ENCODE results near the gene RNF167. TPM values are rescaled to one million over a fixed set of nuclear protein-coding genes. Genes with fewer than 3 reads are reported as not detected.

RNF167 gene
- total and polyA plus RNA-seq, 2 of the 13 experiments (the other 11 are each of a cell fraction or from before 2014, with no cell fraction given), result 44.1 to 45.4 TPM

DNA sequence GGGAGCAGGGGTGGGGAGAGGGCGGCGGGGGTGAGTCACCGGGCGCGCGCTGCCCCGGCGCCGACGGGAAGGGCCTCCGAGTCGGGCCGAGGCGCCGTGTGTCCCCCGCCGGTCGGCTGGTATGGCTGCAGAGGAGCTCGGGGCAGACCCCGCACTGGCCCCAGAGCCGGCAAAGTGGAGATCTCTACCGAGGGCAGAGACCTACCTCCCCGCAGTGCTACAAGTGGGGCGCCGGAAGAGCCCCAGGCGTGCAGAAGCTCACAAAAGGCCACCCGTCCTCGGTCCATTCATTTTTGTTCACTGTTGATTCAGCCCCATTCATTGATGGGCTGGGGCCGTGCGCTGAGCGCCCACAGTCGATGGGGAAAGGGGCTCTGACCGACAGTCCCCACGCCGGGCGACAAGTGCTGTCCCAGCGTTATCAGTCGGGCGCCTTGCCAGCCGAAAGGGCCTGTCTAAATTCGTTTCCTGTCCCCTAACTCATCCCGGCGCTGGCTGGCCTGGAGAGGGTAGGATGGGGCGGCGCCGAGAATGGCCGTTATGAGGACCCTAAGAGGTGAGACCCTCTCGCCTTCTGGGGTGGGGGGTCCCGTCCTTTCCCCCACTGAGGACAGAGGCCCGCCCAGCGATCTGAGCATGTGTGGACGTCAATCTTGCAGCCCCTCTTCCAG, 10.1 kb downstream of the RNF167 start (continued):
- TF ChIP-seq, protein P1, sequence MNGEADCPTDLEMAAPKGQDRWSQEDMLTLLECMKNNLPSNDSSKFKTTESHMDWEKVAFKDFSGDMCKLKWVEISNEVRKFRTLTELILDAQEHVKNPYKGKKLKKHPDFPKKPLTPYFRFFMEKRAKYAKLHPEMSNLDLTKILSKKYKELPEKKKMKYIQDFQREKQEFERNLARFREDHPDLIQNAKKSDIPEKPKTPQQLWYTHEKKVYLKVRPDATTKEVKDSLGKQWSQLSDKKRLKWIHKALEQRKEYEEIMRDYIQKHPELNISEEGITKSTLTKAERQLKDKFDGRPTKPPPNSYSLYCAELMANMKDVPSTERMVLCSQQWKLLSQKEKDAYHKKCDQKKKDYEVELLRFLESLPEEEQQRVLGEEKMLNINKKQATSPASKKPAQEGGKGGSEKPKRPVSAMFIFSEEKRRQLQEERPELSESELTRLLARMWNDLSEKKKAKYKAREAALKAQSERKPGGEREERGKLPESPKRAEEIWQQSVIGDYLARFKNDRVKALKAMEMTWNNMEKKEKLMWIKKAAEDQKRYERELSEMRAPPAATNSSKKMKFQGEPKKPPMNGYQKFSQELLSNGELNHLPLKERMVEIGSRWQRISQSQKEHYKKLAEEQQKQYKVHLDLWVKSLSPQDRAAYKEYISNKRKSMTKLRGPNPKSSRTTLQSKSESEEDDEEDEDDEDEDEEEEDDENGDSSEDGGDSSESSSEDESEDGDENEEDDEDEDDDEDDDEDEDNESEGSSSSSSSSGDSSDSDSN (CRISPR knock-in tag; IDR thresholded peaks at IDR 0.05), result peak; percentile 70
- TF ChIP-seq REPIN1 (CRISPR knock-in tag; IDR thresholded peaks at IDR 0.05; ENCODE audit: borderline replicate concordance, low read depth) (no peak), FOXA3 (CRISPR knock-in tag; IDR thresholded peaks at IDR 0.05) (no peak; the same call in 1 of the 2 replicates), ZNF441 (CRISPR knock-in tag; IDR thresholded peaks at IDR 0.05; ENCODE audit: borderline replicate concordance) (no peak), ELF1 (CRISPR knock-in tag; IDR thresholded peaks at IDR 0.05) (no peak; the same call in 1 of the 2 replicates), ZNF557 (CRISPR knock-in tag; IDR thresholded peaks at IDR 0.05) (no peak), ZNF430 (CRISPR knock-in tag; IDR thresholded peaks at IDR 0.05) (no peak; the same call in 1 of the 2 replicates), ARNT2 (CRISPR knock-in tag; IDR thresholded peaks at IDR 0.05; ENCODE audit: low read depth) (no peak), NRL (CRISPR knock-in tag; IDR thresholded peaks at IDR 0.05; ENCODE audit: borderline replicate concordance) (peak; percentile 66; the same call in 1 of the 2 replicates), ZNF260 (CRISPR knock-in tag; IDR thresholded peaks at IDR 0.05; ENCODE audit: borderline replicate concordance, low read depth) (no peak), PRMT3 (CRISPR knock-in tag; IDR thresholded peaks at IDR 0.05; ENCODE audit: borderline replicate concordance, low read depth) (no peak), TEAD2 (CRISPR knock-in tag; IDR thresholded peaks at IDR 0.05) (no peak), RCOR2 (CRISPR knock-in tag; IDR thresholded peaks at IDR 0.05) (no peak; the same call in 1 of the 2 replicates), ZNF629 (CRISPR knock-in tag; conservative IDR thresholded peaks at IDR 0.05) (no peak), HMGA1 (CRISPR knock-in tag; conservative IDR thresholded peaks at IDR 0.05) (no peak), ZSCAN9 (CRISPR knock-in tag; IDR thresholded peaks at IDR 0.05; ENCODE audit: borderline replicate concordance) (no peak)
- TF ChIP-seq, protein P2, sequence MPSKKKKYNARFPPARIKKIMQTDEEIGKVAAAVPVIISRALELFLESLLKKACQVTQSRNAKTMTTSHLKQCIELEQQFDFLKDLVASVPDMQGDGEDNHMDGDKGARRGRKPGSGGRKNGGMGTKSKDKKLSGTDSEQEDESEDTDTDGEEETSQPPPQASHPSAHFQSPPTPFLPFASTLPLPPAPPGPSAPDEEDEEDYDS (CRISPR knock-in tag; IDR thresholded peaks at IDR 0.05), result no peak
- TF ChIP-seq, protein P3, sequence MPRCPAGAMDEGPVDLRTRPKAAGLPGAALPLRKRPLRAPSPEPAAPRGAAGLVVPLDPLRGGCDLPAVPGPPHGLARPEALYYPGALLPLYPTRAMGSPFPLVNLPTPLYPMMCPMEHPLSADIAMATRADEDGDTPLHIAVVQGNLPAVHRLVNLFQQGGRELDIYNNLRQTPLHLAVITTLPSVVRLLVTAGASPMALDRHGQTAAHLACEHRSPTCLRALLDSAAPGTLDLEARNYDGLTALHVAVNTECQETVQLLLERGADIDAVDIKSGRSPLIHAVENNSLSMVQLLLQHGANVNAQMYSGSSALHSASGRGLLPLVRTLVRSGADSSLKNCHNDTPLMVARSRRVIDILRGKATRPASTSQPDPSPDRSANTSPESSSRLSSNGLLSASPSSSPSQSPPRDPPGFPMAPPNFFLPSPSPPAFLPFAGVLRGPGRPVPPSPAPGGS (CRISPR knock-in tag; IDR thresholded peaks at IDR 0.05), result no peak
- TF ChIP-seq, protein P4, sequence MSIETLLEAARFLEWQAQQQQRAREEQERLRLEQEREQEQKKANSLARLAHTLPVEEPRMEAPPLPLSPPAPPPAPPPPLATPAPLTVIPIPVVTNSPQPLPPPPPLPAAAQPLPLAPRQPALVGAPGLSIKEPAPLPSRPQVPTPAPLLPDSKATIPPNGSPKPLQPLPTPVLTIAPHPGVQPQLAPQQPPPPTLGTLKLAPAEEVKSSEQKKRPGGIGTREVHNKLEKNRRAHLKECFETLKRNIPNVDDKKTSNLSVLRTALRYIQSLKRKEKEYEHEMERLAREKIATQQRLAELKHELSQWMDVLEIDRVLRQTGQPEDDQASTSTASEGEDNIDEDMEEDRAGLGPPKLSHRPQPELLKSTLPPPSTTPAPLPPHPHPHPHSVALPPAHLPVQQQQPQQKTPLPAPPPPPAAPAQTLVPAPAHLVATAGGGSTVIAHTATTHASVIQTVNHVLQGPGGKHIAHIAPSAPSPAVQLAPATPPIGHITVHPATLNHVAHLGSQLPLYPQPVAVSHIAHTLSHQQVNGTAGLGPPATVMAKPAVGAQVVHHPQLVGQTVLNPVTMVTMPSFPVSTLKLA (IDR thresholded peaks at IDR 0.05), result no peak
- TF ChIP-seq, protein P5, sequence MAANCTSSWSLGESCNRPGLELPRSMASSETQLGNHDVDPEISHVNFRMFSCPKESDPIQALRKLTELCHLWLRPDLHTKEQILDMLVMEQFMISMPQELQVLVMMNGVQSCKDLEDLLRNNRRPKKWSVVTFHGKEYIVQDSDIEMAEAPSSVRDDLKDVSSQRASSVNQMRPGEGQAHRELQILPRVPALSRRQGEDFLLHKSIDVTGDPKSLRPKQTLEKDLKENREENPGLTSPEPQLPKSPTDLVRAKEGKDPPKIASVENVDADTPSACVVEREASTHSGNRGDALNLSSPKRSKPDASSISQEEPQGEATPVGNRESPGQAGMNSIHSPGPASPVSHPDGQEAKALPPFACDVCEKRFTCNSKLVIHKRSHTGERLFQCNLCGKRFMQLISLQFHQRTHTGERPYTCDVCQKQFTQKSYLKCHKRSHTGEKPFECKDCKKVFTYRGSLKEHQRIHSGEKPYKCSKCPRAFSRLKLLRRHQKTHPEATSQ (CRISPR knock-in tag; IDR thresholded peaks at IDR 0.05; ENCODE audit: borderline replicate concordance), result no peak
- TF ChIP-seq, protein P6, sequence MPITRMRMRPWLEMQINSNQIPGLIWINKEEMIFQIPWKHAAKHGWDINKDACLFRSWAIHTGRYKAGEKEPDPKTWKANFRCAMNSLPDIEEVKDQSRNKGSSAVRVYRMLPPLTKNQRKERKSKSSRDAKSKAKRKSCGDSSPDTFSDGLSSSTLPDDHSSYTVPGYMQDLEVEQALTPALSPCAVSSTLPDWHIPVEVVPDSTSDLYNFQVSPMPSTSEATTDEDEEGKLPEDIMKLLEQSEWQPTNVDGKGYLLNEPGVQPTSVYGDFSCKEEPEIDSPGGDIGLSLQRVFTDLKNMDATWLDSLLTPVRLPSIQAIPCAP (CRISPR knock-in tag; IDR thresholded peaks at IDR 0.05; ENCODE audit: low read depth), result 0 out of 2 replicates have a peak, but pooled peaks have one; percentile 22

Measured in HepG2 (cell line).